Vagina (tissue), 2 donors: ENCODE measurements around the gene LMX1B. TPM values are rescaled to one million over a fixed set of nuclear protein-coding genes. Genes with fewer than 3 reads are reported as not detected.

Source experiments
- DNase-seq, 2 donors: peaks; one replicate each; pipeline ENCODE4 v3.0.0-alpha.2; 2017; ENCODE audit errors: extremely low spot score in 2 of 2
- H3K27ac ChIP-seq: fragments of 200-600 bp; sonication (generic); one replicate; pipeline ENCODE4 v1.5.1; 2019
- H3K27me3 ChIP-seq: fragments of 200-600 bp; sonication (generic); one replicate; pipeline ENCODE4 v1.5.1; 2019
- H3K36me3 ChIP-seq, 2 donors: fragments of 200-600 bp; sonication (generic); one replicate each; pipeline ENCODE4 v1.5.1; 2017 to 2019
- H3K4me1 ChIP-seq: fragments of 200-600 bp; sonication (generic); one replicate; pipeline ENCODE4 v1.5.1; 2019
- H3K4me3 ChIP-seq, 2 donors: fragments of 200-600 bp; sonication (generic); 1 replicate in 1 of 2; 2 replicates in 1 of 2; pipeline ENCODE4 v1.5.1; 2016 to 2019
- H3K9me3 ChIP-seq: fragments of 200-600 bp; sonication (generic); one replicate; pipeline ENCODE4 v1.5.1; 2019
- POLR2A ChIP-seq, 2 donors: fragments of 450-650 bp; IDR thresholded peaks; one replicate each; pipeline ENCODE4 v1.6.1; 2017; ENCODE audit warnings: antibody characterized with exemption in 2 of 2, mild to moderate bottlenecking in 2 of 2, moderate library complexity in 2 of 2
- POLR2AphosphoS5 ChIP-seq, 2 donors: sonication (generic); formaldehyde crosslinking; IDR thresholded peaks; one replicate each; pipeline ENCODE4 v1.9.0; 2017; ENCODE audit warnings: antibody characterized with exemption in 2 of 2, mild to moderate bottlenecking in 2 of 2, low read depth in 1 of 2; ENCODE audit not compliant: insufficient read depth in 1 of 2
- intact Hi-C: fragments of 100-400 bp; cut with DNase I; formaldehyde crosslinking; loops from one replicate; pipeline ENCODE4 v1.15.1; 2023
- total RNA-seq: library from RNA; depleted of rRNA; stranded (reverse); fragments of >200 nt; gene quantifications from one replicate; pipeline ENCODE4 v1.2.3, GENCODE V29; 2016
- TF ChIP-seq, protein P1 (sequence below), 3 experiments: fragments of 450-650 bp in 2 of 3; fragments of 200-600 bp in 1 of 3; sonication (generic) in 1 of 3; IDR thresholded peaks; one replicate each; pipeline ENCODE4 v1.5.1; 2017 to 2019; ENCODE audit warnings: antibody characterized with exemption in 3 of 3, mild to moderate bottlenecking in 2 of 3, moderate library complexity in 2 of 3

The LMX1B gene
- total RNA-seq, 1 donor from 2014 or later = not detected

DNA sequence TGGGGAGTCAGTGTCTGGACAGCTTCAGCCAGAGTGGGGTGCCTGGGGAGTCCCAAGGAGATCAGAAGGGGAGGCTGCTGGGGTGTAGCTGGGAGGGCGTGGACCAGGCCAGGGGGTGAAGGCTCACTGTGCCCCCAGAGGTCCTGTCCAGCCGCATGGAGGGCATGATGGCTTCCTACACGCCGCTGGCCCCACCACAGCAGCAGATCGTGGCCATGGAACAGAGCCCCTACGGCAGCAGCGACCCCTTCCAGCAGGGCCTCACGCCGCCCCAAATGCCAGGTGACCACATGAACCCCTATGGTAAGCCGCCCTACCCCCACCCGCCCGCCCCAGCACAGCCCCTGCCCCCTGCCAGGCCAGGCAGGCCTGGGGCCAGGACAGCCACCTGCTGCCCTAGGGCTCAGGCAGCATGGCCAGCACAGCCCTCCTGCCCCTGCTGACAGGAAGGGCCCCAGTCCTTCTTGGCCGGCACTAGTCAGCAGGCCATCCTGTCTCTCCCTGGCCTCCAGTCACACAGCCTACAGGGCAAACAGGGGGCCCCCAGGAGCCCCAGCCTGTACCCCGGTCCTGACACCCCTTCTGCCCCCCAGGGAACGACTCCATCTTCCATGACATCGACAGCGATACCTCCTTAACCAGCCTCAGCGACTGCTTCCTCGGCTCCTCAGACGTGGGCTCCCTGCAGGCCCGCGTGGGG lies 82.1 kb downstream of the LMX1B start:
- Histone ChIP-seq H3K36me3 (no peaks in the 10 kb centered on the region), H3K27me3 (no peaks in the 10 kb centered on the region), H3K9me3 (no peaks in the 10 kb centered on the region), H3K4me1 (no peaks in the 10 kb centered on the region), H3K4me3 (no peak overlapping the region), H3K27ac (no peak overlapping the region)
- TF ChIP-seq, protein P1, sequence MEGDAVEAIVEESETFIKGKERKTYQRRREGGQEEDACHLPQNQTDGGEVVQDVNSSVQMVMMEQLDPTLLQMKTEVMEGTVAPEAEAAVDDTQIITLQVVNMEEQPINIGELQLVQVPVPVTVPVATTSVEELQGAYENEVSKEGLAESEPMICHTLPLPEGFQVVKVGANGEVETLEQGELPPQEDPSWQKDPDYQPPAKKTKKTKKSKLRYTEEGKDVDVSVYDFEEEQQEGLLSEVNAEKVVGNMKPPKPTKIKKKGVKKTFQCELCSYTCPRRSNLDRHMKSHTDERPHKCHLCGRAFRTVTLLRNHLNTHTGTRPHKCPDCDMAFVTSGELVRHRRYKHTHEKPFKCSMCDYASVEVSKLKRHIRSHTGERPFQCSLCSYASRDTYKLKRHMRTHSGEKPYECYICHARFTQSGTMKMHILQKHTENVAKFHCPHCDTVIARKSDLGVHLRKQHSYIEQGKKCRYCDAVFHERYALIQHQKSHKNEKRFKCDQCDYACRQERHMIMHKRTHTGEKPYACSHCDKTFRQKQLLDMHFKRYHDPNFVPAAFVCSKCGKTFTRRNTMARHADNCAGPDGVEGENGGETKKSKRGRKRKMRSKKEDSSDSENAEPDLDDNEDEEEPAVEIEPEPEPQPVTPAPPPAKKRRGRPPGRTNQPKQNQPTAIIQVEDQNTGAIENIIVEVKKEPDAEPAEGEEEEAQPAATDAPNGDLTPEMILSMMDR (IDR thresholded peaks at IDR 0.05) = no peak
- TF ChIP-seq POLR2A (IDR thresholded peaks at IDR 0.05) (no peak), POLR2AphosphoS5 (IDR thresholded peaks at IDR 0.05; ENCODE audit: insufficient read depth in 1 of 2, low read depth in 1 of 2) (no peak)
- intact Hi-C loops = no loop called here
- no peak for DNase-seq

DNA sequence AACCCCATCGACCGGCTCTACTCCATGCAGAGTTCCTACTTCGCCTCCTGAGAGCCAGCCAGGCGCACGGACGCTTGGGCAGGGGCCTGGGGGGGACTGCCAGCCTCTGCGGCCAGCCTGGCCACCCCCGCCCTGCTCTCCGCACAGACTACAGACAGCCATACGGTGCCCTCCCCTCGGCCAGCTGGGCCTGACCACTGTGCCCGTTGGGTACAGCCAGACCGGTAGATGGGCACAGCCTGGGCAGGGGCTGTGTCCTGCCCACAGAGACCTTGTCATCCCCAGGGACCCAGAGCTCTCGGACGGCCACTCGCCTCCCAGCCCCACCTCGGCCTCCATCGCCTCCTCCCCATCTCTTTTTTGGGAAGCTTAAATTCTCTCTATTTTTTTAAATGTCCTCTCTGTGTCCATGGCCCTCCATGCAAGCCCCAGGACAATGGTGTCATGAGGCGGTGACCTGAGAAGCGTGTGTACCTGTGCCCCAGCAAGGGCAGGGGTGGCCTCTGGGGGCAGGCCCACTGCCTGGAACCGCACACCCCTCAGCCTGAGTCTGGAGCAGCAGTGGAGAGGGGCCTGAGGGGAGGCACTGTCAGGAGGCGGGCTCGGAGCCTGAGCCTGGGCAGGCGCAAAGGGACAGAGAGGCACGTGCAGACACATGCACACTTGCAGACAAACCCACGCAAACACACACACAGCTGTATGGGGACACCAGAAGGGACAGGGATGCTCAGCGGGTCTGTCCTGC lies 82.8 kb downstream of the LMX1B start:
- Histone ChIP-seq H3K27ac (no peak overlapping the region), H3K4me3 (no peak overlapping the region), H3K36me3 (no peaks in the 10 kb centered on the region), H3K4me1 (no peaks in the 10 kb centered on the region), H3K27me3 (no peaks in the 10 kb centered on the region), H3K9me3 (no peaks in the 10 kb centered on the region)
- no peak for DNase-seq
- TF ChIP-seq POLR2AphosphoS5 (IDR thresholded peaks at IDR 0.05; ENCODE audit: insufficient read depth in 1 of 2, low read depth in 1 of 2) = no peak
- TF ChIP-seq, protein P1 (IDR thresholded peaks at IDR 0.05) = no peak
- no peak for TF ChIP-seq POLR2A (IDR thresholded peaks at IDR 0.05)
- intact Hi-C loops = no loop called here

DNA sequence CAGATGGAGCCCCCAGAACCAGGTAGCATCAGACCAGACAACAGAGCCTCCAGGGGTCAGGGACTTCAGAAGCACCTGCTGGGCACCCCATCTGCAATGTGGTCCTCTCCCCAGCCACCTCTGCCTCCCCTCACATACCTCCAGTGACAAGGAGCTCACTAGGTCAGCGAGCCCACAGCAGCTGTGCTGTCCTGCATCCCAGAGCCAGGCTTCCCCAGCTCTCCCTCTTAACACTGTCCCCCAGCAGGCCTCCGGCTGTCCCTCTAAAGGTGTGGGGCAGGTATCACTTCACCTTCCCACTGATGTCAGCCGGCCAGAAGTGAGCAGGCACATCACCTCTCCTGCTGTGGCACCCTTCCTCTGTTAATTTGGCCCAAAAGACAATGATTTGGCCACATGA lies 83.6 kb downstream of the LMX1B start:
- Histone ChIP-seq H3K27me3 (no peaks in the 10 kb centered on the region), H3K4me1 (no peaks in the 10 kb centered on the region), H3K27ac (no peak overlapping the region), H3K36me3 (no peaks in the 10 kb centered on the region), H3K4me3 (no peak overlapping the region), H3K9me3 (no peaks in the 10 kb centered on the region)
- intact Hi-C loops = no loop called here
- DNase-seq = no peak
- TF ChIP-seq POLR2AphosphoS5 (IDR thresholded peaks at IDR 0.05; ENCODE audit: insufficient read depth in 1 of 2, low read depth in 1 of 2) (no peak), POLR2A (IDR thresholded peaks at IDR 0.05) (no peak)
- TF ChIP-seq, protein P1 (IDR thresholded peaks at IDR 0.05) = no peak

DNA sequence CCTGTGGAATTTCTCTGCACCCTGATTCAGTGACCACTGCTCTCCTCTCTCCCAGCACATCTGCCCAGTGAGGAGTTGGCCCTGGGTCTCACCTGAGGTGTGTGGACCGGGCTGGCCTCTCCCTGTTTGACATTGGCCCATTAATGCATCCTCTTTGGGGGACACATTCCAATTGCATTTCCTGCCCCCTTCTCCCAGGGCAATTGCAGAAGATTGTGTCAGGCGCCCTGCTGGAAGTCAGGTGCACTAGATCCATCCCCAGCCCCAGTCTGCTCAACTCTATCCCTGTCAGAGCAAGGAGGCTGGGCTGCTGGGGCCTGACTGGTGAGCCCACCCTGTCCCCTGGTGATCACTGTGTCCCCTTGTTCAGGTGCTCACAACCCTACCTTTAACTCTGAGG lies 84.5 kb downstream of the LMX1B start:
- H3K4me3 ChIP-seq = no peak overlapping the region
- intact Hi-C loops = no loop called here
- H3K36me3 ChIP-seq = no peaks in the 10 kb centered on the region
- no peak overlapping the region for H3K27ac ChIP-seq
- H3K4me1 ChIP-seq = no peaks in the 10 kb centered on the region
- H3K9me3 ChIP-seq = no peaks in the 10 kb centered on the region
- no peak for DNase-seq
- H3K27me3 ChIP-seq = no peaks in the 10 kb centered on the region
- TF ChIP-seq, protein P1 (IDR thresholded peaks at IDR 0.05) = no peak
- no peak for TF ChIP-seq POLR2AphosphoS5 (IDR thresholded peaks at IDR 0.05; ENCODE audit: insufficient read depth in 1 of 2, low read depth in 1 of 2)
- no peak for TF ChIP-seq POLR2A (IDR thresholded peaks at IDR 0.05)

DNA sequence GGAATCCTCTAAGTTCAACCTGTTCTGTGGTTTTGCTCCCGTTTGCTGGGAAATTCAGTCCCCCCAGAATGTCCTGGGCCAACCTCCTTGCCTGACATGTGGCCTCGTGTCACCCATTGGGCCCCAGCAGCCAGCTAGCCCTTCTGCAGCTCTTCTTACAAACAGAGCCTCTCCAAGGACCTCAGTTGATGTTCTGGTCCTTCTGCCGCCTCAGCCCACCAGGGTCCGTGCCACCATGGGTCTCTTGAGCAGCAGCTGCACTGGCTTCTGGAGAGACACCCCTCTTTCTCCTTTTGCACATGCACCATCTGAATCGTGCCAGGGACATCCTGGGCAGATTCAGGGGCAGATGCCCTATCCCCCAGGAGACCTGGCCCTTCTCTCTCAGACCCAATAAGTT lies 85.0 kb downstream of the LMX1B start:
- Histone ChIP-seq H3K36me3 (no peaks in the 10 kb centered on the region), H3K27me3 (no peaks in the 10 kb centered on the region), H3K4me1 (no peaks in the 10 kb centered on the region), H3K4me3 (no peak overlapping the region), H3K9me3 (no peaks in the 10 kb centered on the region), H3K27ac (no peak overlapping the region)
- intact Hi-C loops = no loop called here
- no peak for DNase-seq
- TF ChIP-seq POLR2A (IDR thresholded peaks at IDR 0.05) (no peak), POLR2AphosphoS5 (IDR thresholded peaks at IDR 0.05; ENCODE audit: insufficient read depth in 1 of 2, low read depth in 1 of 2) (no peak)
- TF ChIP-seq, protein P1 (IDR thresholded peaks at IDR 0.05) = no peak
